ENCODE measurements around the gene PI16. TPM values are rescaled to one million over a fixed set of nuclear protein-coding genes. Genes with fewer than 3 reads are reported as not detected.
A peak's percentile ranks its signal among the peaks of the same experiment; 100 is the strongest.

Gene PI16
- total RNA-seq, 1 experiment from 2014 or later = not detected

DNA sequence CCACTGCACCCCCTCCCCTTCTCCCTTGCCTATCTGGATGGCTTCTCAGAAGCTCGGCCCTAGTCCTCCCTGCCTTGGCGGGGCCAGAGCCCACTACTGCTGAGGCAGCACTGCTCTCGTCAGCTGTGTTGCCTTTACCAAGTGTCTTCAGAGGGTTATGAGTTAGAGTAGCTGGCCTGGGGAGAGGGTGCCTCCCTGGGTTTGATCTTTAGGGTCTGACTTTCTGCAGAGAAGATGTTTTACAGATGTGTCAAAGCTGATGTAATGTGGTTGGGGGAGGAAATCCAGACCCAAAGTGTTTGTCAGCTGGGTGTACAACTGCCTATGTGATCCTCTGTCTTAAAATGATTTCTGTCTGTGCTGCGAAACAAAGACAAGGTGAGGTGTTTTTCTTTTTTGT is 30.4 kb upstream of the PI16 start:
- Histone ChIP-seq H3K9me3 (replicated peaks) (no peaks in the 10 kb centered on the region), H3K36me3 (0 out of 2 replicates have a peak, but pooled peaks cover 4% of the 10 kb centered on the region), H3K4me3 (no peak overlapping the region), H3K27ac (no peak overlapping the region), H3K27me3 (no peaks in the 10 kb centered on the region), H3K4me1 (peaks cover 21% of the 10 kb centered on the region)
- DNase-seq = no peak

GRCh38 chr6:36924778-36925374 is 29.7 kb upstream of the PI16 start:
- Histone ChIP-seq H3K9me3 (replicated peaks) (no peaks in the 10 kb centered on the region), H3K36me3 (no peaks in the 10 kb centered on the region), H3K27ac (no peak overlapping the region), H3K27me3 (no peaks in the 10 kb centered on the region), H3K4me3 (no peak overlapping the region), H3K4me1 (peaks cover 28% of the 10 kb centered on the region)
- DNase-seq = no peak

DNA sequence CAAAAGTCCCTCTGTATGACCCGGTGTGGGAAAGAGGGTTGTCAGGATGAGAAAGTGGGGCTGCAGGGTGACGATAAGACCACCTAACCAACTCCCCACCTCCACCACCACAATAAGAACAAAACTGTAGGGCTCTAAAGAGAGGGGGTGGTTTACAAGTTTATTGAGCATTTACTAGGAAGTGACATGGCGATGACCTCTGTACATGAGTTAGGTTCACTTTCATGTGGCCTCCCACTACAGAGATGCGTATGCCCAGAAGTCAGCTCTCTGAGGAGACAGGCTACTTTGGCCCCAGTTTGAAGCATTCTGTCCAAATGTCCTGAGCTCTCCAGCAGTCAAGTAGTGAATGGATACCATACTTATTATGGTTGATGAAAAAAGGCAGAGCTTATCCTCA is 28.7 kb upstream of the PI16 start:
- Histone ChIP-seq H3K36me3 (no peaks in the 10 kb centered on the region), H3K27me3 (no peaks in the 10 kb centered on the region), H3K4me3 (no peak overlapping the region), H3K9me3 (replicated peaks) (no peaks in the 10 kb centered on the region), H3K27ac (no peak overlapping the region), H3K4me1 (peaks cover 29% of the 10 kb centered on the region)
- no peak for DNase-seq

DNA sequence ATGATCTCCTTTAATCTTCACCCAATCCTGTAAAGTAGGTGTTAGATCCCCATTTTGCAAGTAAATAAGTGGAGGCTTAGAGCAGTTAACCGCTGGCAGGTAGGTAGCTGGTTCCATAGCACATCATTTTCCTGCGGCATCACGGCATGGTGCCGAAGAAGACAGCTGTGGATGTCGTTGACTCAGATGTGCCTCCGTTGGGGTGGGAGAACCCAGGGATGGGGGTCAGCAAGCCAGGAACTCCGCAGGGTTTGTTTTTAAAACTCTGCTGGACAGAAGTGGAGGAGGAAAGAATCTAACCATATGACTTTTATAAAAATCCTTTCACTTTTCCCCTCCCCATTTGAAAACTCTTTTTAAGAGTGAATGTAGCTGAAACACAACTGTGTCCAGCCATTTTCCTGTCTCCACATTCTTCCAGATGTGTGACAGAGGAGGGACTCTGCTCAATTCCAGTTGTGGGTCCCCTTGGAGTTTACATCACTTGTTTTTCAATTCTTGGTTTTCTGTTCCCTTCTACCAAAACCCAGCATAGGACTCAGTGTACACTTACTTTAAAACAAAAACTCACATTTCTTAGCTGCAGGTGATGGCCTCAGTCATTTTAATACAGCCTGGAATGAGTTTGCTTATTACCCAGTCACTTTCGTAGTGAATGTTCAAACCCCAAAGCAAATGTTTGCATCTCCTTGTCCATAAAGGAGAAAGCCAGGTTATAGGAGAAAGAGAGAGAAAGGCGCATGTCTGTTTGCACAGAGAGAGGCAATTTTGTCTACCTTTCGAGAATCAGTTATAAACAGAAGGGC is 27.6 kb upstream of the PI16 start:
- Histone ChIP-seq H3K4me1 (peaks cover 29% of the 10 kb centered on the region), H3K9me3 (replicated peaks) (no peaks in the 10 kb centered on the region), H3K27me3 (no peaks in the 10 kb centered on the region), H3K4me3 (no peak overlapping the region), H3K36me3 (no peaks in the 10 kb centered on the region), H3K27ac (peak overlapping the region; percentile 62)
- no peak for DNase-seq

DNA sequence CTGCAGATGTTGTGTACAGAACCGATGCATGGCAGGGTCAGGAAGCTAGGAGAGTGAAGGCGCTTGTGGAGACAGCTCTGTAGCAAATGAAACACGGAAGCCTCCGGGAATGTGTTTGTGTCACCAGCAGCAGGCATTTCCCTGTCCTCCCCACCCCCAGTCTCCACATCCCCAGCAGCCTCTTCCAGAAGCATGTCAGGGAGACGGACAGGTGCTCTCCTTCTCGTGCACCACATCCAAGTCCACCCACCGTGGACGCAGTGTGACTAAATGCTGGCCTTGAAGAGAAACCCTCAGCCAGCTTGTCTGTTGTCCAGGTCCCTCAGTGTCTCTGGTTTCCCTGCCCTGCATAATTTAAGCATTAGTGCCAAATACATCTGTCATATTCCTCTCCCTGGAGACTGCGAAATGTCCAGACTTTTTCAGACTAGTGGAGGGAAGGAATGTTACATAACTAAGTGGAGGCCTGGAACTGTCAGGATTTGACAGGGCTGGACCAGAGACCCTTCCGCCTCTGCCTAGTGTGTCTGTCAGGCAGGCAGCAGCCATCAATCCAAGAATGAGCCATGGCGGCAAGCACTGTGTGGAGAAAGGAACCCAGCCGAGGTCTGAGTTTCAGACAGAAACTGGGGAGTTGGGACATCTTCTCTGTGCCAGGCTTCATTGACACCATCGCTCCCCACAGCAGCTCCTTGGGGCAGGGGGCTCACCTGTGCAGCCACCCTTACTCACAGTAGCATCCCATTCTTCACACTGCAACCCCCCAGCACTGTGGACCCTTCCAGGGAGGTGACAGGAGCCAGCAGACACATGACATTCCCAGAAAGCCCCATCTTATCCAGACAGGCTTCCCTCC is 26.6 kb upstream of the PI16 start:
- Histone ChIP-seq H3K4me1 (peaks cover 29% of the 10 kb centered on the region), H3K36me3 (no peaks in the 10 kb centered on the region), H3K27ac (peak overlapping the region; percentile 62), H3K4me3 (no peak overlapping the region; the same call in 1 of the 2 replicates), H3K27me3 (no peaks in the 10 kb centered on the region), H3K9me3 (replicated peaks) (no peaks in the 10 kb centered on the region)
- DNase-seq = peak; percentile 63 to 66

DNA sequence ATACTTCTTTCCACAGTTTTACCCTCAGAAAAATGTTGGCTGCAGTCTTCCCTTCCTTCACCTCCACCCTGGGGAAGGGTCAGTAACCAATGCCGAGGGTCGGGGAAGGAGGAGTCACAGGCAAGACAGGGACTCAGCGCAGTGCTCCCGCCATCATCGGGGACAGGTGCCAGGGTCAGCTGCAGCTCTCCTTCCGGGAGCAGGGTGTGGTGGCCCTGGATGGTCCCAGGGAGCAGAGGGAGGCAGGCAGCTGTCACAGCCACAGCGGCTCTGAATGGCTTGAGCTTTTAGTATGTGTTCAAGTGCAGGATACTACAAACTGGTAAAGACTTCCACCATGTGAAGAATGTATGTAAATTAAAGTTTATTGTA is 26.0 kb upstream of the PI16 start:
- Histone ChIP-seq H3K4me3 (no peak overlapping the region; the same call in 1 of the 2 replicates), H3K9me3 (replicated peaks) (no peaks in the 10 kb centered on the region), H3K36me3 (no peaks in the 10 kb centered on the region), H3K4me1 (peaks cover 29% of the 10 kb centered on the region), H3K27me3 (no peaks in the 10 kb centered on the region), H3K27ac (peak overlapping the region; percentile 62)
- DNase-seq = peak; percentile 72 to 76

DNA sequence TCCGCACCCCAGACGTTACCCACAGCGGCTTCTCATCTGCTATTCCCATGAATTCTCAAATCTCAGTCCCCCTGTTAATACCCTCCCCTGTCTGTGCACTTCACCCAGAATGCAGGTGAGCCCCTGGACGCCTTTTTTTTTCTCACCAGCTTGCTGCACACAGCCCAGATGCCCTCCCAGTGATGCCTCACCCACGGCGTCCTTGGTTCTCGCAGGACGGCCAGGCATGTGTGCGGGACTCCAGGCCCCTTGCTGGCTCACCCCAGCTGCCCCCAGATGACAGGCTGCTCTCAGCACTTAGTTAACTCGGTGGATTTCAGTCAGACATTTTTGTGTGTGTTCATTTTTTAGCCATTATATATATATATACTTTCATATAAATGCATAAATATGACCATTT is 25.4 kb upstream of the PI16 start:
- H3K27ac ChIP-seq = peak overlapping the region; percentile 62
- peak; percentile 20 to 22 for DNase-seq
- H3K4me1 ChIP-seq = peaks cover 29% of the 10 kb centered on the region
- H3K27me3 ChIP-seq = no peaks in the 10 kb centered on the region
- no peaks in the 10 kb centered on the region for H3K9me3 ChIP-seq (replicated peaks)
- H3K36me3 ChIP-seq = no peaks in the 10 kb centered on the region
- H3K4me3 ChIP-seq = no peak overlapping the region

GRCh38 chr6:36929607-36930006 is 24.9 kb upstream of the PI16 start:
- H3K36me3 ChIP-seq = no peaks in the 10 kb centered on the region
- peak in 1 of 2 experiments; percentile 39 for DNase-seq
- H3K27ac ChIP-seq = peak overlapping the region; percentile 62; the same call in 1 of the 2 replicates
- H3K4me3 ChIP-seq = no peak overlapping the region
- H3K9me3 ChIP-seq (replicated peaks) = no peaks in the 10 kb centered on the region
- H3K4me1 ChIP-seq = peaks cover 29% of the 10 kb centered on the region
- H3K27me3 ChIP-seq = no peaks in the 10 kb centered on the region

DNA sequence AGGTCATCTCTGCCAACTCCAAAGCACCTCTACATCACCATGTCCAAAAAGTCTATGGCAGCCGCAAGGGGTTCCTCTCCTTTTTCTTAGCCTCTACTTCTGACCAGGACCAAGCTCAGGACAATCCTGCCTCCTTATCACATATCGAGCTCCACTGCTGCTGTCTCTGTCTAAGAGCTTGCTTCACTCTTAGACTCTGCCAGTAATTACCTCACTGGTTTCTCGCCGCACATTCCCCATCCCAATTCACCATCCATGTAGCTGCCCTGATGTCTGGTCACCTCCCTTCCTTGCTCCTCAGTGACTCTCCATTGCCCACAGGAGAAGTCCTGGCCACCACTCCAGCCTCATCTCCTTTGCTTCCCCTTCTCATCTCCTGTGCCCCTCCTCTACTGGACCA is 24.1 kb upstream of the PI16 start:
- Histone ChIP-seq H3K4me3 (no peak overlapping the region), H3K4me1 (peaks cover 29% of the 10 kb centered on the region), H3K9me3 (replicated peaks) (no peaks in the 10 kb centered on the region), H3K27ac (no peak overlapping the region), H3K36me3 (no peaks in the 10 kb centered on the region), H3K27me3 (no peaks in the 10 kb centered on the region)
- DNase-seq = no peak

DNA sequence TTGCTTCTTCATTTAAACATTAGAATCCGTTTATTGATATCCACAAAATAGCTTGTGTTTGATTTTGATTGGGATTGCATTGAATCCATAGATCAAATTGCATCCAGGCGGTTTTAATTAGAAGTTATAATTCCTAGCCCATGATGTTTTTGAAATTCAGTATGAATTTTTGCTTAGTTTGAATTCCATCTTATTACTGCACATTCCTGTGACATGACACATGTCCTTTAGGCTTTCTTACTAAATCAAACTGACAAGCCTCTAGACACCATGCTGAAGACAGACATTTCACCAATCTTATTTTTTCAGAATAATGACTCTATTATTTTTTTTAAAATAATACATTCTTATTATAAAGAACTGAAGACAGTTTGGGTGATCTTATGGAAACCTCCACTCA is 21.4 kb upstream of the PI16 start:
- Histone ChIP-seq H3K36me3 (no peaks in the 10 kb centered on the region), H3K4me3 (no peak overlapping the region), H3K4me1 (peaks cover 19% of the 10 kb centered on the region), H3K27me3 (no peaks in the 10 kb centered on the region), H3K27ac (no peak overlapping the region), H3K9me3 (replicated peaks) (no peaks in the 10 kb centered on the region)
- DNase-seq = no peak

- Histone ChIP-seq H3K4me3 (no peak overlapping the region), H3K27me3 (no peaks in the 10 kb centered on the region), H3K36me3 (no peaks in the 10 kb centered on the region), H3K27ac (no peak overlapping the region), H3K4me1 (peaks cover 17% of the 10 kb centered on the region), H3K9me3 (replicated peaks) (no peaks in the 10 kb centered on the region)
- no peak for DNase-seq
Measured at GRCh38 chr6:36933519-36933918, 21.0 kb upstream of the PI16 start.

- H3K9me3 ChIP-seq (replicated peaks) = no peaks in the 10 kb centered on the region
- no peaks in the 10 kb centered on the region for H3K36me3 ChIP-seq
- no peak overlapping the region for H3K27ac ChIP-seq
- no peak overlapping the region for H3K4me3 ChIP-seq
- DNase-seq = no peak
- H3K4me1 ChIP-seq = peaks cover 3% of the 10 kb centered on the region
- no peaks in the 10 kb centered on the region for H3K27me3 ChIP-seq
Measured at GRCh38 chr6:36934901-36935300, 19.6 kb upstream of the PI16 start.

- no peak overlapping the region for H3K27ac ChIP-seq
- H3K4me3 ChIP-seq = no peak overlapping the region
Measured at GRCh38 chr6:36936824-36937223, 17.7 kb upstream of the PI16 start.

DNA sequence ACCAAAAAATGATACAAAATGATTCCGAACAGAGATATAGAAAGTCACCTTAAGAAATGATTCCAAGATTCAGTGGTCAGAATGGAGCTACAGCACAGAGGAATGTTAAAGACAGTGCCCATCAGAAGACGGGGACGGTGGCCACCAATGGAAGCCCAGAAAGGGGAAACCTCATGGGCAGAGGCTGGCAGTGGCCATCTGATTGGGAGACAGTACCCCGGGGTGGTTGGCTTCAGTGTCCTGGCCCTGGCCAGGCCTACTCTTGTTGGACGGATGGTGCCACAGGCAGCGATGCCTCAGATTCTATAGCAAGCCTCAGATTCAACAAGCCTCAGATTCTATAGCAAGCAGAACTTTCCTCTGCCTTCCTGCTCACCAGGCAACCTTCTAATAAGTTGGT is 16.6 kb upstream of the PI16 start:
- Histone ChIP-seq H3K27ac (no peak overlapping the region), H3K27me3 (no peaks in the 10 kb centered on the region), H3K9me3 (replicated peaks) (no peaks in the 10 kb centered on the region), H3K4me3 (no peak overlapping the region), H3K36me3 (no peaks in the 10 kb centered on the region), H3K4me1 (0 out of 2 replicates have a peak, but pooled peaks cover 2% of the 10 kb centered on the region)
- no peak for DNase-seq

More at GRCh38 chr6:36936824-36937223, 17.7 kb upstream of the PI16 start:
- 0 out of 2 replicates have a peak, but pooled peaks cover 2% of the 10 kb centered on the region for H3K4me1 ChIP-seq
- H3K27me3 ChIP-seq = no peaks in the 10 kb centered on the region
- H3K9me3 ChIP-seq (replicated peaks) = no peaks in the 10 kb centered on the region
- no peaks in the 10 kb centered on the region for H3K36me3 ChIP-seq
- DNase-seq = no peak

DNA sequence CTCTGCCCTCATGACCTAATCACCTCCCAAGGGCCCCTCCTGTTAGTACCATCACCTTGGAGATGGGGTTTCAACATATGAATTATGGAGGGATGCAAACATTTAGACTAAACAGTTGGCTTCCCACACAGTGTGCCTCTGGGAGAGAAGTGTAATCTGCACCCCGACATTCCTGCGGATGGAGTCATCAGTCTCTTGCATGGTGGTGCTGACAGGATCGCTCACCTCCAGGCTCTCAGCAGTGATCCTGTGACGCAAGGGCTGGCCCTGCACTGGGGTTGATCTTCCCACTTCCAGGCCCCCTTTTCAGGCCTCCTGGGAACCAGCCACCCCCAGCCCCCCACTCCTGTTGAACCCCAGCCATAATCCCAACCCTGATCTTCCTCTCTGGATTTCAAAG is 16.0 kb upstream of the PI16 start:
- Histone ChIP-seq H3K27me3 (no peaks in the 10 kb centered on the region), H3K9me3 (replicated peaks) (no peaks in the 10 kb centered on the region), H3K27ac (no peak overlapping the region), H3K4me3 (no peak overlapping the region), H3K4me1 (0 out of 2 replicates have a peak, but pooled peaks cover 2% of the 10 kb centered on the region), H3K36me3 (no peaks in the 10 kb centered on the region)
- DNase-seq = no peak
